GM23248 (cell line): Measurements from ENCODE around the gene TDRD5. TPM values are rescaled to one million over a fixed set of nuclear protein-coding genes. Genes with fewer than 3 reads are reported as not detected.

Source experiments
- DNase-seq: peaks from one replicate; pipeline ENCODE4 v3.0.0-alpha.2; 2015
- H2AFZ ChIP-seq: fragments of 200-600 bp; sonication (generic); 2 replicates; pipeline ENCODE4 v1.6.1; 2016; ENCODE audit warnings: antibody characterized with exemption
- H3F3A ChIP-seq: fragments of 200-600 bp; sonication (generic); 2 replicates; pipeline ENCODE4 v1.6.1; 2016; ENCODE audit warnings: mild to moderate bottlenecking, antibody characterized with exemption, mixed run types; ENCODE audit not compliant: insufficient read depth
- H3K27ac ChIP-seq: fragments of 200-600 bp; sonication (generic); 2 replicates; pipeline ENCODE4 v1.5.1; 2016; ENCODE audit warnings: mild to moderate bottlenecking
- H3K27me3 ChIP-seq: fragments of 200-600 bp; sonication (generic); replicated peaks from 2 replicates; pipeline ENCODE4 v1.6.1; 2016; ENCODE audit warnings: mild to moderate bottlenecking; ENCODE audit not compliant: insufficient read depth
- H3K36me3 ChIP-seq: fragments of 200-600 bp; sonication (generic); 2 replicates; pipeline ENCODE4 v1.6.1; 2016; ENCODE audit warnings: low read depth, mild to moderate bottlenecking
- H3K4me1 ChIP-seq: fragments of 200-600 bp; sonication (generic); 2 replicates; pipeline ENCODE4 v1.6.1; 2016; ENCODE audit warnings: mild to moderate bottlenecking; ENCODE audit not compliant: insufficient read depth
- H3K4me2 ChIP-seq: fragments of 200-600 bp; sonication (generic); one replicate; pipeline ENCODE4 v1.6.1; 2016; ENCODE audit warnings: mild to moderate bottlenecking; ENCODE audit not compliant: unreplicated experiment
- H3K4me3 ChIP-seq: fragments of 200-600 bp; sonication (generic); 2 replicates; pipeline ENCODE4 v1.5.1; 2016; ENCODE audit warnings: mild to moderate bottlenecking
- H3K79me2 ChIP-seq: fragments of 200-600 bp; sonication (generic); 2 replicates; pipeline ENCODE4 v1.6.1; 2016; ENCODE audit warnings: mild to moderate bottlenecking; ENCODE audit not compliant: insufficient read depth
- H3K9ac ChIP-seq: fragments of 200-600 bp; sonication (generic); 2 replicates; pipeline ENCODE4 v1.6.1; 2016; ENCODE audit warnings: mild to moderate bottlenecking
- H3K9me2 ChIP-seq: fragments of 200-600 bp; sonication (generic); 2 replicates; pipeline ENCODE4 v1.6.1; 2016; ENCODE audit warnings: mixed run types, mild to moderate bottlenecking, moderate library complexity; ENCODE audit not compliant: insufficient read depth
- H3K9me3 ChIP-seq: fragments of 200-600 bp; sonication (generic); one replicate; pipeline ENCODE4 v1.6.1; 2017; ENCODE audit warnings: low read depth
- H4K20me1 ChIP-seq: fragments of 200-600 bp; sonication (generic); 2 replicates; pipeline ENCODE4 v1.6.0; 2016; ENCODE audit not compliant: insufficient read depth
- EZH2 ChIP-seq: fragments of 200-600 bp; sonication (generic); IDR thresholded peaks from 2 replicates; pipeline ENCODE4 v1.6.1; 2018; ENCODE audit warnings: antibody characterized with exemption, mild to moderate bottlenecking; ENCODE audit not compliant: insufficient read depth, poor library complexity, severe bottlenecking
- EZH2phosphoT487 ChIP-seq: fragments of 200-600 bp; sonication (generic); IDR thresholded peaks from 2 replicates; pipeline ENCODE4 v1.6.1; 2018; ENCODE audit warnings: antibody characterized with exemption, moderate library complexity, mild to moderate bottlenecking, low read depth; ENCODE audit not compliant: insufficient read depth
- WGBS, 2 experiments: methylation state at CpG; one replicate each; pipeline ENCODE4 v1.1.6; 2015 to 2017; ENCODE audit warnings: low lambda C conversion rate in 2 of 2, low coverage in 1 of 2; ENCODE audit errors: missing lambda C conversion rate in 2 of 2; 5-methylcytosine and 5-hydroxymethylcytosine counted together
- in situ Hi-C: fragments of 300-500 bp; cut with MboI; formaldehyde crosslinking; loops from 2 replicates; pipeline ENCODE4 v1.15.0; 2020
- polyA plus RNA-seq: library from polyadenylated mRNA; unstranded; fragments of >200 nt; fragmentation: Nextera tagmentation; extraction: Ambion mirVana; gene quantifications from 2 replicates; pipeline ENCODE4 v1.2.1, GENCODE V29; 2016
- small RNA-seq: library from RNA; depleted of rRNA; stranded (forward); fragments of <200 nt; gene quantifications from one replicate; pipeline ENCODE3, GENCODE V24; 2014; ENCODE audit warnings: low read depth, low replicate concordance
- total RNA-seq: library from RNA; depleted of rRNA; stranded (reverse); fragments of >200 nt; shearing (Covaris generic); gene quantifications from 2 replicates; pipeline ENCODE4 v1.2.3, GENCODE V29; 2014; rRNA removed

Gene TDRD5
- total and polyA plus RNA-seq, 2 experiments from 2014 or later: not detected

- TF ChIP-seq EZH2 (no peak), EZH2phosphoT487 (no peak)
- Histone ChIP-seq H3K79me2 (no peaks in the 10 kb centered on the region), H3K27ac (no peak overlapping the region), H3K27me3 (peaks cover 19% of the 10 kb centered on the region), H3K36me3 (no peaks in the 10 kb centered on the region), H3K9ac (no peak overlapping the region), H3K9me2 (no peaks in the 10 kb centered on the region), H4K20me1 (no peaks in the 10 kb centered on the region), H3K4me2 (no peak overlapping the region), H3K9me3 (no peaks in the 10 kb centered on the region), H2AFZ (no peak overlapping the region), H3K4me1 (no peaks in the 10 kb centered on the region), H3K4me3 (no peak overlapping the region), H3F3A (no peaks in the 10 kb centered on the region)
- no peak for DNase-seq
- 40 to 57% methylated on average over 4 of the region's 4 CpGs for WGBS, 2 experiments
- in situ Hi-C loops: no loop called here
These were observed 138.2 kb downstream of the TDRD5 start for GRCh38 chr1:179729881-179730280.

- TF ChIP-seq EZH2phosphoT487 (no peak), EZH2 (no peak)
- in situ Hi-C loops: no loop called here
- Histone ChIP-seq H3F3A (no peaks in the 10 kb centered on the region), H3K9me2 (no peaks in the 10 kb centered on the region), H3K27ac (no peak overlapping the region), H3K36me3 (no peaks in the 10 kb centered on the region), H3K9ac (no peak overlapping the region), H3K27me3 (peaks cover 16% of the 10 kb centered on the region), H3K4me2 (no peak overlapping the region), H4K20me1 (no peaks in the 10 kb centered on the region), H3K4me1 (no peaks in the 10 kb centered on the region), H3K79me2 (no peaks in the 10 kb centered on the region), H3K9me3 (no peaks in the 10 kb centered on the region), H2AFZ (no peak overlapping the region), H3K4me3 (no peak overlapping the region)
- WGBS, 2 experiments: 38 to 47% methylated on average over 4 of the region's 4 CpGs
- DNase-seq: no peak
These were observed 140.0 kb downstream of the TDRD5 start for GRCh38 chr1:179731643-179732042.

Small RNA genes lying within 50 kb of the gene (small RNA-seq; reads per million reads assigned to genes)
- gene RNU5F-2P: 3.0 reads per million, percentile 72 among the genes with 10 or more reads in this experiment

Other genes with a start within 250 kb of the TDRD5 start
- not detected in 2 replicates for gene AXDND1, start 225.9 kb upstream of the TDRD5 start, total RNA-seq
- not detected in 2 replicates for gene AXDND1, start 225.9 kb upstream of the TDRD5 start, polyA plus RNA-seq
- not detected in 2 replicates for gene NPHS2, start 15.9 kb upstream of the TDRD5 start, total RNA-seq
- not detected in 2 replicates for gene NPHS2, start 15.9 kb upstream of the TDRD5 start, polyA plus RNA-seq
- not detected in 2 replicates for gene FAM163A, start 151.5 kb downstream of the TDRD5 start, total RNA-seq
- gene FAM163A, start 151.5 kb downstream of the TDRD5 start, polyA plus RNA-seq: not detected in 2 replicates